Effector CD8-positive, alpha-beta T cell (primary cell): ENCODE data around the gene KDM6A.
"Not testable (repeated sequence)": the region's sequence is repeated elsewhere in the genome, so short reads cannot be mapped to it uniquely, and the experiment has no call there.

Experiments
- DNase-seq: peaks from one replicate; lab custom pipeline; 2025; lab: John Stamatoyannopoulos, UW

KDM6A gene

DNA sequence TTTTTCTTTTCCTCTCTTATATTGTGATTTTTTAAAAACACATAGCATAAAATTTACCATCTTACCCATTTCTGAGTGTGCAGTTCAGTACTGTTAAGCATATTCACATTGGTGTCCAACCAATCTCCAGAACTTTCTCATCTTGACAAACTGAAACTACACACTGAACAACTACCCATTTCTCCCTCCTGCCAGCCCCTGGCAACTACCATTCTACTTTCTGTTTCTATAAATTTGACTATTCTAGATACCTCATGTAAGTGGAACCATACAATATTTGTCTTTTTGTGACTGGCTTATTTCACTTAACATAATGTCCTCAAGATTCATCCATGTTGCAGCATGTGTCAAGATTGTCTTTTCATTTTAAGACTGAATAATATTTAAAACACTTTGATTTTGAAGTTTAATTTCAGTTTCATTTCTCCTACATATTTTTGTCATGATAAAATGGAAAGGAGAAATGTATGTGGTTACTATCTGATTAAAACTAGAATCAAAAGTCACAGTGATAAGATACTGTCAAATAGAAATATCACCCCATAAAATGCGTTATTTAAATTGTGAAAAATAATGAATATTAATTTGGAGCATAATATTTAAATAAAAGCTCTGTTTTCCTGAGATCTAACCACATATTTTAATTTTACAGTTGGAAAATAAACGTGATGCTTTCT is 204.9 kb downstream of the KDM6A start:
- DNase-seq, result no peak

DNA sequence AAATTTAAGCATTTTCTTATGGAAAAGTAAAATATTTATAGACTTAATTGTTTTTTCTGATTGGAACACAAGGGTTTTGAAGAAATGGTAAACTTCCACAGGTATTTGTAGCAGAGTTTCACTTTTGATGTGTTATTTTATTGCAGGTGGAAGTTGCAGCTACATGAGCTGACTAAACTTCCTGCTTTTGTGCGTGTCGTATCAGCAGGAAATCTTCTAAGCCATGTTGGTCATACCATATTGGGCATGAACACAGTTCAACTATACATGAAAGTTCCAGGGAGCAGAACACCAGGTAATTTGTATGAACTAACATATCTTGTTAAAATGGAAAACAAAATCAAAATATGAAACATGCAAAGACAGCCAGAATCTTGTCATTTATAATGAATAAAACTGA is 210.3 kb downstream of the KDM6A start:
- DNase-seq, result no peak

DNA sequence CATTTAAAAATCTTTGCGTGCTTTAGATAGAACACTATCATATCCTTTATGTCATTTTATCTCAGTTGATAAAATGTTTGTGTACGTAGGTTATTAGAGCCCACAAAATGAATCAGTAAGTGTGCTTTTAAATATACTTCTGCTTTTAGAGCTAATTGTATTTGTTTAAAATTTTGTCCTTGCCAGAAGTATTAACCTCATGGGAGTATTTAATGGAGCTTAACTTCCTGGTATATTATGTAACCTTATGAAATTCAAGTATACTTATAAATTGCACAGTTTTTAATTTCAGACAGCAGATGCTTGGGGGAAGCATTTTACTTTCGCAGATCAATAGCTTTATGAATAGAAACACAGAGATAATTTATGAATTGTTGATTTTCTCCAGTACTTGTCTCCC is 237.5 kb downstream of the KDM6A start:
- no peak for DNase-seq

DNA sequence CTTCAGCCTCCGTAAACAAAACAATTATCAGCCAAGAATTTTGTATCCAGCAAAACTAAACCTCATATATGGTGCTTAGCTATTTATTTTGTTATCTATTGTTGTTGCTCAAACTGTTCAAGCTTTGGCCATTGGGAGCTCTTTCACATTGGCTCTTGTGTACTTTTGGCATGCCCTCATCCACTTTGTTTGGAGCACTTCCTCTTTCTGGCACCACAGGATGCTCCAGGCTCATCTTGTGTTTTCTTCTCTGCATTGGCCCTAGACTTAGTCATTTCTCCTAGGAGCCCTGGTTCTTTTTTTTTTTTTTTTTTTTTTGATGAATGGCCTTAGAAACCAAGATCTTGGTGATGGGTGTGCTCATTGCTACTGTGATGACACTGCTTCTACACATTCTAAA is 253.2 kb downstream of the KDM6A start:
- no peak for DNase-seq

DNA sequence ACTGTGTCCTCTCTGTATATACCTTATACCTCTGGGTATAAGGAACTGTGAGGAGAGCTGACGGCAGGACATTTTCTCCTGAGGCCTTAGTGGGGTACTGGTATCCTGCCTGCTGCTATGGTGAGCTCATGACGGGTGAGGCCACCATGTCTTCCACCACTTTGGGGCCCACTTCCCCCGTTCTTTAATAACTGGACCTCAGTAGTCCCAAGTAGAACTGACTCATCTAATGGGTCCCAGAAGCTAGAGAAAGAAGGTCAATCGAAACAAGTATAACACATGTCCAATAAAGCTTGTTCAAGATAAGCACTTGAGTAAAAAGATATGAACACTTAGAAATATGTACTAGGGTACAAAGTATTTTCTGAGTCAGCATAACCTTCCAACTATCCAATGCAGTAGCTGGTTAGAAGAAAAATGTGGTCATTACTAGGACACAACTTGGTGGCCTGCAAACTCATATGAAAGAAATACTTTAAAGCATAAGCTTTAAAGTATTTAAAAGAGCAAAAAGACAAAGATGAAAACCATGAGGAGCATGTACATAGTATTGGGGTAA is 256.0 kb downstream of the KDM6A start:
- no peak for DNase-seq

DNA sequence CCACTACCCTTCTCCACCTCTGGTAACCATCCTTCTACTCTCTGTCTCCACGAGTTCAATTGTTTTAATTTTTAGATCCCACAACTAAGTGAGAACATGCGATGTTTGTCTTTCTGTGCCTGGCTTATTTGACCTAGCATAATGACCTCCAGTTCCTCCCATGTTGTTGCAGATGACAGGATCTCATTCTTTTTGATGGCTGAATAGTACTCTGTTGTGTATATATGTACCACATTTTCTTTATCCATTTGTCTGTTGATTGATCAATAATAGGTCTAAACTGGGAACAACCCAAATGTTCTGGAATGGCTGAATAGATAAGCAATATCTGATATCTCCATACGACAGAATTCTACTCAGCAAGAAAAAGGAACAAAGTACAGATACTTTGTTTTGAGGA is 260.5 kb downstream of the KDM6A start:
- DNase-seq, result no peak

DNA sequence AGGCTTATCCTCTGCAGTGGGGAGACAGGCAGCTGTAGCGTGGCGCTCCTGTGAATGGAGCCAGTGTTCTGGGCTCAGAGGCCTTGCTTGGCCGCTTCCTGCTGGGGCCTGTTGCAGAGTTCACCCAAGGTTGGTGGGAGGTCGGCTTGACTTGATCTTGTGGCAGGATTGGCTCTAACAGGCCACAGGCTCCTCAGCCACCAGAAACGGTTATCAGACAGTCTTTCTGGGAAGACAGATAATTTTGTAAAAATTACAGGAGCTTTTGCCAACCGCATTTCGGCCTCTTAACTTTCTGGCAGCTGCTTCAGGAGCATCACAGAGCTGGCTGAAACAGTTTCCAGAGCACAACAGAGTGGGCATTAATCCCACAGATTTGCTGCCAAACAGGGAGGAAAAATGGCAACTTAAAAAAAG is 261.3 kb downstream of the KDM6A start:
- DNase-seq, result no peak

DNA sequence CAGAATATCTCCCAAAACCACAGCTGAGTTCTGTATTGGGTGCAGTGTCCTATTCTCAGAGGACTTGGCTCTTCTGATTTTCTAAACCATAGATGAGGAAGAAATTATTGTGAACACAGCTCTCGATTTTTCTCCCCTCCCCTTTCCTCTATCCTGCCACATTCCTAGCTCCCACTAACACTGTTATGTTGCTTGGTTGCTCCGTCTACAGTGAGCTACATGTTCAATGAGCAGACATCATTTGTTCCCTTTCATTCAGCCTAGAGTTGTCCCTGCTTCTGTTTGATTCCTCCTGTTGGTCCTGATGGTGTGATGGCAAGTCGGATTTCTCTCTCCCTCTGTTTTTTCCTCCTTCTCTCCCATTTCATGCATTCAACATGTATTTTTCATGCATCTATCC is 261.8 kb downstream of the KDM6A start:
- DNase-seq, result no peak

DNA sequence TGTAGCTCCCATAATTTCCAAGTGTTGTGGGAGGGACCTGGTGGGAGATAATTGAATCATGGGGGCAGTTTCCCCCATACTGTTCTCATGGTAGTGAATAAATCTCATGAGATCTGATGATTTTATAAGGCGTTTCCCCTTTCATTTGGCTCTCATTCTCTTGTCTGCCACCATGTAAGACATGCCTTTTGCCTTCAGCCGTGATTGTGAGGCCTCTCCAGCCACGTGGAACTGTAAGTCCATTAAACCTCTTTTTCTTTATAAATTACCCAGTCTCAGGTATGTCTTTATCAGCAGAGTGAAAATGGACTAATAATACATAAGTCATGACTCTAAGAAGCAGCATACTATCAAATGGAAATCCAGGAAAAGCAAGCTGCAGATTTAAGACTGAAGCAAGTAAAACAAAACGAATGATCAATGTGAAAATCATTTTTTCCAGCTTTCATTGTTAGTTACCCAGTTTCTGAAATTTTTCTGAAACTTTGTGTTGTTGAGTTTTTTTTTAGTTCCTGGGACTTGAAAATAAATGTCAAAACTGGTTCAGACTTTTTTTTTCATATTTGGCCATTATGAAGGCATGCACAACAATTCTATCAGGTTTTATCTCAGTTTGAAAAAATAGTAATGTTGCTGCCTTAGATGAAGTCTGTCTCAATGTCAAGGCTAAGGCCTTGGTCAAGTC is 262.5 kb downstream of the KDM6A start:
- not testable (repeated sequence) for DNase-seq

DNA sequence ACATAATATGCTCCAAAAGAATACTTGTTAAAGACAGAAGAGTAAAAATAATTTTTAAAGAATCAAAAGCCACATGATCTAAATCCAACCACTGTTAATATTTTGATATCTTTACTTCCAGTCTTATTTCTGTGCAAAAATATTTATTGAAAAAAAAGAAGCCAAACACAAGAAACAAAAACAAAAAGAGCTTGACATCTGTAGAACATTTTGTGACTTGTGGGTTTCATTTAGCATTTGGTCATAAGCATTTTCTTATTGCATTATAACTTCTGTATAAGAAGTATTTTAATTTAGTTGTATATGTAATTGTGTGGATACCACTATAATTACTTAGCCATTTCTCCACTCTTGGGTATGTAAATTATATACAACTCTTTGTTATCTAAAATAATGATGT is 264.5 kb downstream of the KDM6A start:
- DNase-seq, result no peak

DNA sequence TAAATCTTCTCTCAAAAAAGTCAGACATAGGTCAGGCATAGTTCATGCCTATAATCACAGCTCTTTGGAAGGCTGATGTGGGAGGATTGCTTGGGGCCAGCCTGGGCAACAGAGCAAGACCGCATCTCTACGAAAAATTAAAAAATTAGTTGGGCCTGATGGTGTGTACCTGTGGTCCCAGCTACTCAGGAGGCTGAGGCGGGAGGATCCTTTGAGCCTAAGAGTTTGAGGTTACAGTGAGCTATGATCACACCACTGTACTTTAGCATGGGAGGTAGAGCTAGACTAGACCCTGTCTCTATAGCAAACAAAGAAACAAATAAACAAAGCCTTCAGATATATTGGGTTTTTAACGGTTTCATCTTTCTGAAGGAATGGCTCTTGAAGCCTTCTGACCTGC is 265.5 kb downstream of the KDM6A start:
- no peak for DNase-seq

DNA sequence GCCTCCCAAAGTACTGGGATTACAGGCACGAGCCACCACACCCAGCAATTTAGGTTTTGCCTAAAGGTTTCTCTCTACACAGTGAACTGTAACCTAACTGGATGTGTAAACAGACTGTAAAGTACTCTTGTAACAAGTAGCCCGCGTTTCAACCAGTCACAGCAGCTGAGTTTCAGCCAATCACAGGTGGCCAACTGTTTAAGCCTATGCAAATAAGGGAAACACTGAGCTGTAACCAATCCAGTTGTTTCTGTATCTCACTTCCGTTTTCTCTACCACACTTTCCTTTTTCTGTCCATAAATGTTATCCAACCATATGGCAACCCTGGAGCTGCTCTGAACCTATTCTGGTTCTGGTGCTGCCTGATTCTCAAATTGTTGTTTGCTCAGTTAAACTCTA is 267.8 kb downstream of the KDM6A start:
- no peak for DNase-seq

DNA sequence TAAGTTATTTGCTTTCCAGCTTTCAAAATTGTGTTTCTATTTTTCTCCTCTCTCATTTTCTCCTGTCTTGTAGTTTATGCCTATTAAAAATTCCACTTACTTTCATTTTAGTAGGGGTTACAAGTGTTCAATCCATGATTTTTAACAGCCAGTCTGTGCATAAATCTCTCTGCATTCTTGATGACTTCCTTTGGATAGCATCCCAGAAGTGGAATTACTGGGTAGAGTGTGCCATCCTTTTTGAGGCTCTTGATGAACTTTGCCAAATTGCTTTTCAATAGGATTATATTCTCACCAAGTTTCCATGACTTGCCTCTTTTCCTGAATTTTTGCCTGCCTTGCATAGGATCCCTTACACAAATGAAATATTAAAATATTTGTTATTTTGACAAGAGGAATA is 269.2 kb downstream of the KDM6A start:
- DNase-seq, result no peak

DNA sequence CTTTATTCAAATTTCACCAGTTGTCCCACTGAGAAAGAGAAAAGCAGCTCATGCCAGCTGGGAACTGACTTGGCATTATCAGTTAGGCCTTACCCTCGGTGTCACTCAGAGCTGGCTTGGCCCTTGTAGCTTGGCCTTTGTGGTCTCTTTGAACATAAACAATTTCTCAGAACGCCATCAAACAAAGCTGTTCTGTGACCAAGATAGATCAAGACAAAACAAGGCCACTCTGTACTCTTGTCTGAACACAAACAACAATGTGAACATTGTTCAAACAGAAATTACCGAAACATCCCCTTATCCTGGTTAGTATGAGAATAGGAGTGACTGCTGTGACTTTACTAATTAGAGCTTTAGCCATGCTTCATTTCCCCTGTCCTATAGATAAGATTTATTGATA is 270.5 kb downstream of the KDM6A start:
- DNase-seq, result no peak

DNA sequence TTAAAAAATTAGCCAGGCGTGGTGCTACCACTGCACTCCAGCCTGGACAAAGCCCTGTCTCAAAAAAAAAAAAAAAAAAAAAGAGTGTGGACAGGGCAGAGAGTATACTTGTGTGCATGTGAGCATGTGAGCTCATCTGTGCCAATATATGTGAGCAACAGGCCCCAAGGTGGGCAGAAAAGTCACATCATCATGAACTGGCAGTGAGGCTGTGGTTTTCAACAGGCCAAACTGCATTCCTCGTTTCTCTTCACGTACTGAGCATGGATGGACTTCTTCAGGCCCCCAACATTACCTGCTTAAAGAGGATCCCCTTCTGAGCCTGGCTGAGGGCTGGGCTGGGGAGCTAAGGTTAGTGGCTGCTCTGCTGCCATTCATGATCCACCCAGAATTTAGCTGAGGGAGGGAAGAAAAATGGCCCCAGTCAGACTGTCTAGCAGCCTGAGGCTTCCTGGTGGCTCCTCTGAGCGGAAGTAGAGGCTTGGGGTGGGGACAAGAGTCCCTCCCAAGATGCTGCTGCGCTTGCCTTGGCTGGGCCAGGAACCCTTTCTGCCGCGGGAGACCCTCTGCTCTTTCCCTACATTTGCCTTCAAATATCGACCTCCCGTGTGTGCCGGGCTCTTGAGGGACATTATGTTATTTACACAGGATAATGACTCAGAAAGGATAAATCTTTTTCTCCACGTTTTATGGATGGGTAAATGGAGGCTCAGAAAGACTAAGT is 272.7 kb downstream of the KDM6A start:
- DNase-seq, result no peak

DNA sequence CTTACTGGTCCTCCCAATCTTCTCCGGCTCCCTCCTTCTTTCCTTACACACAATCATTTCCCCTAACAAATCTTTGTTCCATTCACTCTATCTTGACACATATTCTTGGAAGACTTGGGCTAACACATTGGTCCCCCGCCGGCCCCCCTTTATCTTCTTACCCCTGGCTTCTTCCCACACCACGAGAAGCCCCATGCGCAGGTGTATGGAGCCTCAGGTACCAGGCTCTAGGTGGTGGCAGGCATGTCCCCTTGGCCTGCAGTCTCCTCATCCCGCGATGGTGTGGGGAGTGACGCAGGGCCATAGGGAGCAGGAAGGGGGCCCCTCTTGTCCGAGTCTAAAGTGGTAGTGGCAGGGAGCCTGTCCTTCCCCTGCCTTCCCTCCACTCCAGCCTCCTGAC is 277.8 kb downstream of the KDM6A start:
- no peak for DNase-seq

DNA sequence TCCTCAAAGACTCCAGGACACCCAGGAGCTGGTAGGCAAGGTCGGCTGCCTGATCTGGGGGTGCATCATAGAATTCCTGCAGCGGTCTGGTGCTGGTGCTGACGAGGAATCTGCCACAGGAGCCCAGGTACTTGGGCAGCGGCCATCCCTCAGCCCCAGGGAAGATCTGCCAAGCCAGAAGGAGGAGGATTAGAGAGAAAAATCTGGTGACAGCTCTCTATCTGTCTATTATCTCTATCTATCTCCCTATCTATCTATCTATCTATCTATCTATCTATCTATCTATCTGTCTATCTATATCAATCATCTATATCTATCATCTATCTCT is 281.0 kb downstream of the KDM6A start:
- DNase-seq, result no peak

DNA sequence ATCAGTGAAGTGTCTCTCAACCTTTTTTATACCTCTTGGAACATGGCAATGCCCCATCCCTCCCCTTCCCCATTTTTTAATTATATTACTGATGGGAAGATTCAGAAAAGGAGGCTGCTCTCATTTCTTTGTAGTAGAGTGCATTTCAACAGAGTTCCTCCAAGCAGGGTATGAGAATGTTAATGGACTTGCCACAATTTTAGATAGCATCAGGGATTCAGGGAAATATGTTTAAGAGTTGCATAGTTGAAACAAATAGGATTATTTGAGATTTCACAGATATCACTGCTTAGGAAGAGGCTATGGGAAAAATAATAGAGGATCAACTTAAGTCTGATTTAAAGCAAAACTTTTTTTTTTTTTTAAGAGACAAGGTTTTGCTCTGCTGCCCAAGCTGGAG is 281.5 kb downstream of the KDM6A start:
- no peak for DNase-seq

DNA sequence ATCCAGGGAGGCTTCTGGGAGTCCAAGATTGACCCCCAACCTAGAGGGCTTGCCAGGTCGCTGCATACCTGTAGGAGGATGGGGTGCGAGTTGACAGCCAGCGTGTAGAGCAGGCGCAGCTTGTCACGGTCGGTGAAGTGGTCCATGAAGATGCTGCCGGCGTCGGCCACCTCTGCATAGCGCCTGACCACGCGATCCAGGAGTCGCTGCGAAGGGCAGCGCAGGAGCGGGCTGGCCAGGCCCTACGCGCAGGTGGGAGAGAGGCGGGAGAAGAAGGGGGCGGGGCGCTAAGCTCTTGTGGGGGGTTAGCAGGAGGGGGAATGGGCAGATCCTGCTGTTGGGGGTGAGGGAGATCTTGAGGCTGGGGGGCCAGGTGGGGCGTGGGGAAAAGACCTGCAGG is 284.7 kb downstream of the KDM6A start:
- DNase-seq, result no peak
